Left renal cortex interstitium (tissue), 4 donors: ENCODE data around the gene ERAL1. TPM values are rescaled to one million over a fixed set of nuclear protein-coding genes. Genes with fewer than 3 reads are reported as not detected.
"Not testable (repeated sequence)": the region's sequence is repeated elsewhere in the genome, so short reads cannot be mapped to it uniquely, and the experiment has no call there.

Source experiments
- DNase-seq, 4 donors: peaks; one replicate each; pipeline ENCODE4 v3.0.0-alpha.2; 2013; ENCODE audit warnings: low read depth in 4 of 4, low spot score in 2 of 4, missing footprints in 1 of 4
- polyA plus RNA-seq, 4 donors: library from polyadenylated mRNA; unstranded; fragments of 120-200 nt; gene quantifications; one replicate each; pipeline ENCODE4 v1.2.1, GENCODE V29; 2013; ENCODE audit not compliant: insufficient read length in 4 of 4

Gene ERAL1
- polyA plus RNA-seq, 4 donors: 60.2 to 76.2 (median 69.0) TPM

GRCh38 chr17:28896884-28897768 lies 42.3 kb downstream of the ERAL1 start, which contains the start of gene FLOT2:
Gene FLOT2 (minus strand): TSS chr17:28897733. CDS start chr17:28897574, 159 bp downstream.
- peak in 2 of 4 donors; percentile 30 to 53 for DNase-seq

DNA sequence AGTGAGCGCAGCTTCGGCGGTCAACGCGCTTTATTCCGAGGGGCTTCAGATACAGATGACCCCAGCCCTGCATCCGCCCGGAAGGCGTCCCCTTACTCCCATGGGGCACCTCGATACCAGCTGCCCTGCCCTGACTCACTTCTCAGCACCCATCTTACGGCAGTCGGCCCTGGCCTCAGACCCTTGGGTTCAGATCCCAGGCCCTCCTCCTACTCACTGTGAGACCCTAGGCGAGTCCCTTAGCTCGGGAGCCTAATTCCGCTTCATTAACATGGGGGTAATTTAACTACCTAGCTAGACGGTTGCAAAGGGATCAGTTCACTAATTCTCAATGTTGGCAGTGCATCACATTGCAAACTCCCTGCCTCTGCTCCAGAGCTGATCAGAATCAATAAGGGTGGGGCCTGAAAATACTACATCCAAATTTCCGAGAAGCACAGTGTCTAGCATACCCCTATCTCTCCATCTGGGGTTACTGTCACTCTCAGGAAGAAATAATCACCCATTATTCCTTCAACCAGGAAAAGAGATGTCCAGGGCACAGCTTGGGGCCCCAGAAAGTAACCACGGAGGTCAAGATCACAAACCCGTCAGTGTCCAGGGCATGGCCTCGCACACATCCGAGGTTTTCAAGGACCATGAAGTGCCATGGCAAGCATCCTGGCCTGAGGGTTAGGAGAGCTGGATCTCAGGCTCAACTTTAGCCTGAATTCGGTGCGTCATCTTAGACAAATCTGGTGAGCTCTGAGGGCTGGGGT lies 43.1 kb downstream of the ERAL1 start:
- no peak for DNase-seq

DNA sequence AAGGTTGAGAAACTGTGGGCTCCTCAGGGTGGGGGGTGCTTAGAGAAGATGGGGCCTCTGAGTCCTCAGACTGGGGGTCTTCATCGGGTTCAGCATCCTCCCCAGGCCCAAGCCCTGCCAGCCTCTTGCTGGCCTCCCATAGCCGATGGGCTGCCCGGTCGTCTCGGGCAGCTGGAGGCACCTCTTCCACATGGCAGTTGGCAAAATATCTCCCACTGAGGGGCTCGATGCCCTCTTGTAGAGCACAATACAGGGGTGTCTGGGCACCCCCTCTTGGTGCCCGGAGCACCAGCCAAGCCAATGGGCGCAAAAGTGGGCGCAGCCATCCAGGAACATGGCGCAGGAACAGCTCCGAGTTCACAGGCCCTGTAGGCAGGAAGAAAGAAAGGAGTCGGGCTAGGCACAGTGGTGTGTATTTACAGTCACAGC lies 43.7 kb downstream of the ERAL1 start:
- no peak for DNase-seq

DNA sequence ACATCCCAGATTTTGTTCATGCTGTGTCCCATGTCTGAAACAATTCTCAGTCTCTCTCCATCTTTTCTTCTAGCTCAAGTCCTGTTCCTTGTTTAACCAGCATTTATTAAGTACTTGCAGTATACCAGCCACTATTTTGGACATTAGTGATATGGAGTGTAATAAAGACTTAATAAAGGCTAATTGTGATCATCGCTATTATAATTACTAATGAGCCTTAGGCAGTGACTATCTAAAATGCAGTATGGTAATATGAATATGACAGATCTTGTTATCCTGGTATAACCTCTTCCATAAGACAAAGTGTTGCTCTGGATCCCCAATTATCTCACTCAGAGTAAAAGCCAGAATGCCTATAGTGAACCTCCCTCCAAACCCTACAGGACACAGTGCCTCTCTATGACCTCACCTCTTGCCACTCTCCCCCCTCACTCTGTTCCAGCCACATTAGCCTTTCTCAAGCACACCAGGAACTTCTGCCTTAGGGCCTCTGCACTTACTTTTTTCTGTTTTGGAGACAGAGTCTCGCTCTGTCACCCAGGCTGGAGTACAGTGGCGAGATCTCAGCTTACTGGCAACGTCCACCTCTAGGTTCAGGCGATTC lies 44.5 kb downstream of the ERAL1 start:
- DNase-seq: no peak

DNA sequence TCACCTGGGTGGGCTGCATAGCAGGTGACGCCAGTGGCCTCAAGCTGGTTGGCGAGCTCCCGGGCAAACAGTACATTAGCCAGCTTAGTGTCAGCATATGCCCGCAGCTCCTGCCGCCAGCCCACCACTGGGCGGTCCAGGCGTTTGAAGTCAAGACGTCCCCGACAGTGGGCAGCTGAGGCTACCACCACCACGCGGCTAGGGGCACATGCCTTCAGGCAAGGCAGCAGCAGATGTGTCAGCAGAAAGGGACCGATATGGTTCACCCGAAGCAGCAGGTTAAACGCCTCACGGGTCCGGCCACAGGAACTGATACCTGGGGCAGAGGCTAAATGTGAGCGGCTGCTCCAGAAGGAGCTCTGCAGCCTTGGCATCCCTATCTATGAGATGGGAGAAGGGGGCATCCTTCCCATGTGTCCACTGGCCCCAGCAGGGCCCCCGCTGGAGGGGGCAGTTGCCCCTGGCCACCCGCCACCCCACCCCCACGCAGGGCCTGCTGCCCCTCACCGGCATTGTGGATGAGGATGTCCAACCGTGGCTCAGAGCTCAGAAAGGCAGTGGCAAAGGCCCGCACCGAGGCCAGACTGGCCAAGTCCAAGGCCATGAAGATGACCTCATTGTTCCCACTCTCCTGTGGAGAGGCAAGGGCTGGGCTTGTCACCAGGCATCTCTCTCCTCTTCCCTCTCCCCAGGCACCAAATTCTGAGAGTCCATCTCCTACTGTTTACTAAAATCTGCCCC lies 46.3 kb downstream of the ERAL1 start:
- DNase-seq: no peak

DNA sequence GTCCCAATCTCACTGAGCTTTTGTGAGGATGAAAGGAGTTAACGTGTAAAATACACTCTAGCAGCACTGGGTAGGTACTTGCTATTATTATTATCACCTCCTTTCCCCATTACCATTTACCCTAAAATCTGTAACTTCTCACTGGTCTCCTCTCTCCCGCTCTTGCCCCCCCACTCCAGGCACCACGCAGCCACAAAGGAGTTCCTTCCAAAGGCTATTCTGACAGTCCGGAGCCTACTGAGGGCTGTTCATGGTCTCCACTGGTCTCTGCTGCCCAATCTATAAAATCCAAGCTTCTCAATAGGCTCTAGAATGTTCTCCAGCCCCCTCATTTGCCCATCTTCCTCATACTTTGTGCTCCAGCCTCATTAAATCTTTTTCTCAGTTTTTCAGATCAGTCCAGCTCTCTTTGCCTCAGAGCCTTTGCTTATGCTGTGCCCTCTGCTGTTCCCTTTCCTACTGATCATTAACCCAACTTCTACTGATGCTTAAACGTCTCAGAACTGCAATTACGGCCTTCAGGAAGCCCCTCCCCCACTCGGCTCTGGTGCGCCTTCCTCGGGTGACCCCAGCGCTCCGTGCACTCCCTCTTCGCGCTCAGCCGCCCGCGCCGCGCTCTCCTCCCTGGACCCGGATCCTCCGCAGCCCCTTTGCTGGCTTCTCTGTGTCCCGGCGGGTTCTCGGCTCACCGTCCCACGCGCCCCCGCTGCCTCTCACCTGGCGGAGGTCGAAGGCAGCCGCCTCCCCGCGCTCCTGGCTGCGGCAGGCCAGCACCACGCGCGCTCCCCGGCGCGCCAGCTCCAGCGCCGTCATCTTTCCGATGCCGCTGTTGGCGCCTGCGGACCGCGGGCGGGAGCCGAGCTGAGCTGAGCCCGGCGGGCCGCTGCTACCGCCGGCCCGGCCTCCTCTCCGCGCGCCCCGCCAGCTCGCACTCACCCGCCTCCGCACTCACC lies 47.3 kb downstream of the ERAL1 start:
- DNase-seq: peak in 3 of 4 donors; percentile 36 to 56 (median 55)

DNA sequence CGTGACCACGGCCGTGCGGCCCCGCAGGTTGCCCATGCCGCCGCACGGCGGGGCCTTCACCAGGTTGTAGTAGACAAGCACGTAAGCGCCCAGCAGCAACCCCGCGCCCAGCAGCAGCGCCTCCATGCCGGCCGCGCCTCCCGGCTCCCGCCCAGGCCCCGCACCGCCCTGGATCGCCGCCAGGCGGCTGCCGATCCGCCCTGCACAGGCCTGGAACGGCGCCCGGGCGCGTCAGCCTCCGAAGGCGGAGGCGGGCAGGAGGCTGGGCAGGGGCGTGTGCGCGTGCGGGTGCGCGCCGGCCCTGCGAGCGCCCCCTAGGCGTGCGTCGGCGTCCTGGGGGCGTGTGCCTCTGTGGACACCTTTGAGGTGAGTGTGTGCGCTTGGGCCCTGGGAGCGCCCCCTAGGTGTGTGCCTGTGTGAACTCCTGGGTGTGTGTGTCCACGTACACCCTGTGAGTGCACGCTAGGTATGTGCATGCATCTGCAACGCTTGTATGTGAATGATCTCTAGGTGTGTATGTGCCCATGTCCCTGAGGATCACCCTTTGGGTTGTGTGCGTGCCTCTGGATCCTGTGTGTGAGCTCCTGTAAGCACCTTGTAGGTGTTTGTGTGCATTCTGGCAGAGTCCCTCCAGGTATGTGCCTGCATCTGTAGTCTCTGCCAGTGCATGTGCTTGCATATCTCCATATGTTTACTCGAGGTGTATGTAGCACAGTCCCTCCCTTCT lies 48.2 kb downstream of the ERAL1 start, which contains the start of gene DHRS13:
Gene DHRS13 (minus strand): TSS at position 261 of the 727 bp plus-strand sequence. CDS start 135 bp downstream, at position 126.
- DNase-seq: peak in 3 of 4 donors; percentile 82 to 89 (median 88)

- DNase-seq: not testable (repeated sequence)
Observed at GRCh38 chr17:28903546-28903841, 48.7 kb downstream of the ERAL1 start.

GRCh38 chr17:28904800-28905199 lies 50.0 kb downstream of the ERAL1 start:
- DNase-seq: no peak

GRCh38 chr17:28906276-28906675 lies 51.5 kb downstream of the ERAL1 start:
- no peak for DNase-seq

DNA sequence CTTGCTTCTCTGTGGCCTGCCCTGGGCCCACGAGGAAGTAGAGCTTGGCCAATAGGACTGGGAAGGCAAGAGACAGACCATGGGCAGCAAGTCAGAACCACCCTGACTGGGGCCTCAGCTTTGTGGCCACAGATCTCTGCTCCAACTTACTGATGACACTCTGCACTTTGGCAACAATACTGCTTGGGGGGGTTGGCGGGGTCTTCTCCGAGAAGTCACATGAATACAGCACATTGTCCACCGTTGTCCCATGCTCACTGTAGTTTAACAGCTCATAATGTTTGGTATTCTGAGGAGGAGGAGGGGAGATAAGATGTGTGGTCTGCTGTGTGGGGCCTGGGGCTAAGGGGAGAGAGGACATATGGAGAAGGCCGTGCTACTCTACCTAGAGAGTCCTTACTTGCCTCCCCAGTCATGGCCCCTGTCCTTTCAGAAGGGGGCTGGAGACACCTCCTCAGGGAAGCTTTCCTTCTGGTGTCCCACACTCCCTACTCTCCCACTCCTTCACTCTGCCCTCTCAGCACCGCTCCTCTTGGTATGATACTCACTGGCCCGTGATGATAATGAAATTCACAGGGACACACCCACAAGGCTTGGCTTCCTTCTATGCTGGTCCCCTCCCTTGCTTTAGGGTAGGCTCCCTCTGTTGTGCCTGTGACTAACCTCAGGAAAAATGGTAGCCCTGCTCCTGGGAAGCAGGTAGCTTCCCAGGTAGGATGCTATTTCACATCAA lies 52.1 kb downstream of the ERAL1 start:
- DNase-seq: no peak

- no peak for DNase-seq
Observed at GRCh38 chr17:28907709-28908475, 53.1 kb downstream of the ERAL1 start.

DNA sequence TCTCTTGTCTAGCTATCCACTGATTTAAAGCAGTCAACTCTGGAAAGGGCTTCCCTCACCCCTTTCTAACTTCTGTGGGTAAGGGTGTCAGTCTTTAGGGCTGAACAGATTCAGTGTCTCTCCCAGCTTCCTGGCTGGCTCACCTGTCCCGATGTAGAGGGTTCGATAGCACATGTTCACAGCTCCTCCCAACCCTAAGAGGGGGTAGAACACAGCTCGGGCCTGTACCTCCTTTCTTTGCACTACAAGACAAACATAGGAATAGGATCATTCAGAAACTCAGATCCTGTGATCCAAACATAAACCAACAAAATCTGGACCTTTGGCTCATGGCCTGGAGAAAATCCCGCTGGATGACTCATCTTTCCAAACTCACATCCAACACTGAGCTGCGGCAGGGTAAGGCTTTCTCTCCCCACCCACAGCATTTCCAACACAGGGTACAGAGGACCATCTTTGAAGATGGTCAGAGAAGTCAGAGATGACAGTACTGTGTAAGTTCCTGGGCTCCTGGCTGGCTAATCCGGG lies 53.9 kb downstream of the ERAL1 start:
- no peak for DNase-seq

DNA sequence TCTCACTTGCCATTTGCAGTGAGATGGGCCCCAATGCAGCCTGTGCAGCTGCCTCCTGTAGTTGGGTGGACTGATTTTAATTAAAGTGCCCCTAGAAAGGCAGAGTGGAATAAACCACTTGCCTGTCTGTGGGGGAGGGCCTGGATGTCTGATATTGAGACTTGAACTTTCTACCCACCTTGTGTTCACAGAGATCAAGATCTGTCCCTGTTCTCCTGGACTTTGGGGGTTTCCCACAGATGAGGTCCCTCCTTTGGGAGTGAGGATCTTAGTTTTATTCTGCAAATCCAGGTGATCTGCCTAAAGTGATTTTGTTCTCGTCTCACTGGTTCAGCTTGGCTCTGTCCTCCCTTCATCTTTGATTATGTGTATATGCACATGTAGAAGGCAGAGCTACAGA lies 55.7 kb downstream of the ERAL1 start:
- DNase-seq: no peak
